Astrocyte (in vitro differentiated cells and primary cell): ENCODE data around the gene RASL11A.

Source experiments
- EZH2 ChIP-seq: IDR thresholded peaks from 2 replicates; pipeline ENCODE4 v1.6.1; 2012; ENCODE audit warnings: mild to moderate bottlenecking, low read length, inconsistent platforms; ENCODE audit not compliant: insufficient read depth
- TF ChIP-seq, protein P1 (sequence below): IDR thresholded peaks from 2 replicates; pipeline ENCODE4 v1.5.1; 2011; ENCODE audit warnings: low read depth, mild to moderate bottlenecking, inconsistent platforms, low read length, moderate library complexity; ENCODE audit not compliant: insufficient read depth

DNA sequence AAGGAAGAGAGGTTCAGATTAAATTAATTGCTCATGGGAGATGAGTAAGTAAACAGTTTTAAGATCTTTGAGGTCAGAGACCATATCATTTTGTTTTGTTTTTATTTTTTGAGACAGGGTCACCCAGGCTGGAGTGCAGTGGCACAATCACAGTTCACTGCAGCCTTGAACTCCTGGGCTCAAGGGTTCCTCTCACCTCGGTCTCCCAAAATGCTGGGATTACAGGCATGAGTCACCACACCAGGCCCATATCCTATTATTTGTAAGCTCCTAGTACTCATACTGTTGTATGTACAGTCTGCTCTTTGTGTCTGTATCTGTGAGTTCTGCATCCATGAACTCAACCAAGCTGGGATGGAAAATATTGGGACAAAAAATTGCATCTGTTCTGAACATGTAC is 6.0 kb upstream of the RASL11A start:
- TF ChIP-seq, protein P1, sequence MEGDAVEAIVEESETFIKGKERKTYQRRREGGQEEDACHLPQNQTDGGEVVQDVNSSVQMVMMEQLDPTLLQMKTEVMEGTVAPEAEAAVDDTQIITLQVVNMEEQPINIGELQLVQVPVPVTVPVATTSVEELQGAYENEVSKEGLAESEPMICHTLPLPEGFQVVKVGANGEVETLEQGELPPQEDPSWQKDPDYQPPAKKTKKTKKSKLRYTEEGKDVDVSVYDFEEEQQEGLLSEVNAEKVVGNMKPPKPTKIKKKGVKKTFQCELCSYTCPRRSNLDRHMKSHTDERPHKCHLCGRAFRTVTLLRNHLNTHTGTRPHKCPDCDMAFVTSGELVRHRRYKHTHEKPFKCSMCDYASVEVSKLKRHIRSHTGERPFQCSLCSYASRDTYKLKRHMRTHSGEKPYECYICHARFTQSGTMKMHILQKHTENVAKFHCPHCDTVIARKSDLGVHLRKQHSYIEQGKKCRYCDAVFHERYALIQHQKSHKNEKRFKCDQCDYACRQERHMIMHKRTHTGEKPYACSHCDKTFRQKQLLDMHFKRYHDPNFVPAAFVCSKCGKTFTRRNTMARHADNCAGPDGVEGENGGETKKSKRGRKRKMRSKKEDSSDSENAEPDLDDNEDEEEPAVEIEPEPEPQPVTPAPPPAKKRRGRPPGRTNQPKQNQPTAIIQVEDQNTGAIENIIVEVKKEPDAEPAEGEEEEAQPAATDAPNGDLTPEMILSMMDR, result no peak
- no peak for TF ChIP-seq EZH2
